Measurements from ENCODE around the gene PIGW.

DNA sequence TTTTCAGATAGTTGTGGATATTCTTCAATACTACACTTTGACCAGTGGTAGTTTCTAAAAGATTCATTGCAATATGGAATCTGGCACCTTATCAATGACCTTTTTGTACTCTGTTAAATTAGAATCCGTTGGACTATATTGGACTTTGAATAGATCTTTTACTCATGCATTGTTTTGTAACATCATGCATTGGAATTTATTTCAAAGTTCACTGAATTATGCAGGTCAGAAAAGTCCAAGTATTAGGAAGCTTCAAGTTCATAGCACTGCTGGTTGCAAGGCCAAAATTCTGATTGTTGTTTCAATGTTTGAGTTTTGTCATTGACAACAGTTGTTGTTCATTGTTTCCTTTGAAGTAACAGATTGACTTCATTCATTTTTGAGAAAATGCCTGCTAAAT lies 49.0 kb downstream of the PIGW start:
- TF ChIP-seq, protein P1, sequence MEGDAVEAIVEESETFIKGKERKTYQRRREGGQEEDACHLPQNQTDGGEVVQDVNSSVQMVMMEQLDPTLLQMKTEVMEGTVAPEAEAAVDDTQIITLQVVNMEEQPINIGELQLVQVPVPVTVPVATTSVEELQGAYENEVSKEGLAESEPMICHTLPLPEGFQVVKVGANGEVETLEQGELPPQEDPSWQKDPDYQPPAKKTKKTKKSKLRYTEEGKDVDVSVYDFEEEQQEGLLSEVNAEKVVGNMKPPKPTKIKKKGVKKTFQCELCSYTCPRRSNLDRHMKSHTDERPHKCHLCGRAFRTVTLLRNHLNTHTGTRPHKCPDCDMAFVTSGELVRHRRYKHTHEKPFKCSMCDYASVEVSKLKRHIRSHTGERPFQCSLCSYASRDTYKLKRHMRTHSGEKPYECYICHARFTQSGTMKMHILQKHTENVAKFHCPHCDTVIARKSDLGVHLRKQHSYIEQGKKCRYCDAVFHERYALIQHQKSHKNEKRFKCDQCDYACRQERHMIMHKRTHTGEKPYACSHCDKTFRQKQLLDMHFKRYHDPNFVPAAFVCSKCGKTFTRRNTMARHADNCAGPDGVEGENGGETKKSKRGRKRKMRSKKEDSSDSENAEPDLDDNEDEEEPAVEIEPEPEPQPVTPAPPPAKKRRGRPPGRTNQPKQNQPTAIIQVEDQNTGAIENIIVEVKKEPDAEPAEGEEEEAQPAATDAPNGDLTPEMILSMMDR (IDR thresholded peaks at IDR 0.05; ENCODE audit: poor library complexity): no peak
- no peak for TF ChIP-seq EZH2 (IDR thresholded peaks at IDR 0.05; ENCODE audit: borderline replicate concordance)

Measured in hepatocyte (in vitro differentiated cells).